ENCODE data around the gene PTPRD.

- TF ChIP-seq CTCF (conservative IDR thresholded peaks at IDR 0.05 in 1 of 2, IDR thresholded peaks at IDR 0.05 in 1 of 2; ENCODE audit: low read depth in 1 of 2, low read length in 2 of 2) (no peak), EZH2 (IDR thresholded peaks at IDR 0.05; ENCODE audit: low read length, missing control alignments) (no peak)
Observed at GRCh38 chr9:9913276-9913832, 699.4 kb downstream of the PTPRD start.

Data from fibroblast of lung (primary cell).